Thyroid gland (tissue), 4 donors: ENCODE measurements around the gene CHST11.

Source experiments
- POLR2A ChIP-seq, 2 donors: fragments of 450-650 bp; IDR thresholded peaks; one replicate each; pipeline ENCODE4 v1.6.1; 2017; ENCODE audit warnings: antibody characterized with exemption in 2 of 2, mild to moderate bottlenecking in 2 of 2, moderate library complexity in 1 of 2
- TF ChIP-seq, protein P1 (sequence below), 6 experiments: fragments of 200-600 bp in 3 of 6; fragments of 450-650 bp in 3 of 6; sonication (generic) in 3 of 6; IDR thresholded peaks; one replicate each; pipeline ENCODE4 v1.5.1; 2016 to 2019; ENCODE audit warnings: antibody characterized with exemption in 6 of 6, mild to moderate bottlenecking in 2 of 6, inconsistent platforms in 1 of 6, moderate library complexity in 1 of 6

DNA sequence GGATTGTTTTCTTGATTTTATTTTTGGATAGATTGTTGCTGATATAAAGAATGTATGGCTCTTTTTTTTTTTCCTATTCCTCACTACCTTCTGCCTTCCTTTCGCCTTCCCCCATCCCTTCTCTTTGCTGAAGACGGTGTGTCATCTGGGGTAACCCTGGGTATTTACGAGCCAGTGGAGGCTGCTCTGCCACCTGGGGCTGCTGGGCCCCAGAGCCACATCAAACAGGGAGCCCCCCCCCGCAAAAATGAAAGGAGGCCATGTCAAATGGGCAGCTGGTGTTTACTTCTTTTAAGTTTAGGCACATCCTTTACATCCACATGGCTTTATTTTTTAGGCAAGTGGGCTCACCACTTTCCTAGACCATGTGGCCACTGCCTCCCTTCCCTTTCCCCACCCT is 25.4 kb downstream of the CHST11 start:
- TF ChIP-seq POLR2A (IDR thresholded peaks at IDR 0.05), result no peak
- TF ChIP-seq, protein P1, sequence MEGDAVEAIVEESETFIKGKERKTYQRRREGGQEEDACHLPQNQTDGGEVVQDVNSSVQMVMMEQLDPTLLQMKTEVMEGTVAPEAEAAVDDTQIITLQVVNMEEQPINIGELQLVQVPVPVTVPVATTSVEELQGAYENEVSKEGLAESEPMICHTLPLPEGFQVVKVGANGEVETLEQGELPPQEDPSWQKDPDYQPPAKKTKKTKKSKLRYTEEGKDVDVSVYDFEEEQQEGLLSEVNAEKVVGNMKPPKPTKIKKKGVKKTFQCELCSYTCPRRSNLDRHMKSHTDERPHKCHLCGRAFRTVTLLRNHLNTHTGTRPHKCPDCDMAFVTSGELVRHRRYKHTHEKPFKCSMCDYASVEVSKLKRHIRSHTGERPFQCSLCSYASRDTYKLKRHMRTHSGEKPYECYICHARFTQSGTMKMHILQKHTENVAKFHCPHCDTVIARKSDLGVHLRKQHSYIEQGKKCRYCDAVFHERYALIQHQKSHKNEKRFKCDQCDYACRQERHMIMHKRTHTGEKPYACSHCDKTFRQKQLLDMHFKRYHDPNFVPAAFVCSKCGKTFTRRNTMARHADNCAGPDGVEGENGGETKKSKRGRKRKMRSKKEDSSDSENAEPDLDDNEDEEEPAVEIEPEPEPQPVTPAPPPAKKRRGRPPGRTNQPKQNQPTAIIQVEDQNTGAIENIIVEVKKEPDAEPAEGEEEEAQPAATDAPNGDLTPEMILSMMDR (IDR thresholded peaks at IDR 0.05), result no peak
